K562 (cell line): ENCODE data around the gene ICAM2.

Source experiments
- EZH2 ChIP-seq: IDR thresholded peaks from 2 replicates; pipeline ENCODE4 v1.6.1; 2012; ENCODE audit warnings: low read depth, mild to moderate bottlenecking, inconsistent platforms, low read length, borderline replicate concordance
- FOXJ3 ChIP-seq: sonication (generic); formaldehyde crosslinking; IDR thresholded peaks from 2 replicates; pipeline ENCODE4 v1.4.0; 2020; ENCODE audit warnings: mild to moderate bottlenecking, missing genetic modification reagents
- HIVEP1 ChIP-seq: fragments of 250-450 bp; sonication (Bioruptor Pico); IDR thresholded peaks from 2 replicates; pipeline ENCODE4 v1.4.0; 2020; ENCODE audit warnings: mild to moderate bottlenecking
- MAFK ChIP-seq: IDR thresholded peaks from 2 replicates; pipeline ENCODE4 v1.6.1; 2011; ENCODE audit warnings: low read length, improper control_type of control experiment
- NR3C1 ChIP-seq: sonication (generic); formaldehyde crosslinking; IDR thresholded peaks from 2 replicates; pipeline ENCODE4 v1.8.1; 2022; ENCODE audit warnings: missing genetic modification reagents
- POLR2A ChIP-seq: fragments of 450-650 bp; conservative IDR thresholded peaks from 2 replicates; pipeline ENCODE4 v1.6.1; 2016
- TEAD4 ChIP-seq, 2 experiments: sonication (generic) in 1 of 2; formaldehyde crosslinking in 1 of 2; IDR thresholded peaks; 2 replicates each; pipeline versions ENCODE4 v1.6.1 to v1.8.0; 2012 to 2022; ENCODE audit warnings: borderline replicate concordance in 1 of 2, inconsistent platforms in 1 of 2, low read length in 1 of 2, mild to moderate bottlenecking in 1 of 2, missing genetic modification reagents in 1 of 2
- YBX1 ChIP-seq: fragments of 450-650 bp; IDR thresholded peaks from 2 replicates; pipeline ENCODE4 v1.7.1; 2016; ENCODE audit warnings: mild to moderate bottlenecking
- ZFX ChIP-seq: sonication (generic); formaldehyde crosslinking; IDR thresholded peaks from 2 replicates; pipeline ENCODE4 v1.8.0; 2022; ENCODE audit warnings: mild to moderate bottlenecking, missing genetic modification reagents, moderate library complexity
- TF ChIP-seq, protein P1 (sequence below): fragments of 450-650 bp; IDR thresholded peaks from 2 replicates; pipeline ENCODE4 v1.6.1; 2016; ENCODE audit warnings: antibody characterized with exemption
- TF ChIP-seq, protein P2 (sequence below): sonication (generic); formaldehyde crosslinking; IDR thresholded peaks from 2 replicates; pipeline ENCODE4 v1.8.1; 2023; ENCODE audit warnings: mild to moderate bottlenecking, missing genetic modification reagents
- TF ChIP-seq, protein P3 (sequence below): sonication (generic); formaldehyde crosslinking; IDR thresholded peaks from 2 replicates; pipeline ENCODE4 v1.8.1; 2023; ENCODE audit warnings: mild to moderate bottlenecking, missing genetic modification reagents

DNA sequence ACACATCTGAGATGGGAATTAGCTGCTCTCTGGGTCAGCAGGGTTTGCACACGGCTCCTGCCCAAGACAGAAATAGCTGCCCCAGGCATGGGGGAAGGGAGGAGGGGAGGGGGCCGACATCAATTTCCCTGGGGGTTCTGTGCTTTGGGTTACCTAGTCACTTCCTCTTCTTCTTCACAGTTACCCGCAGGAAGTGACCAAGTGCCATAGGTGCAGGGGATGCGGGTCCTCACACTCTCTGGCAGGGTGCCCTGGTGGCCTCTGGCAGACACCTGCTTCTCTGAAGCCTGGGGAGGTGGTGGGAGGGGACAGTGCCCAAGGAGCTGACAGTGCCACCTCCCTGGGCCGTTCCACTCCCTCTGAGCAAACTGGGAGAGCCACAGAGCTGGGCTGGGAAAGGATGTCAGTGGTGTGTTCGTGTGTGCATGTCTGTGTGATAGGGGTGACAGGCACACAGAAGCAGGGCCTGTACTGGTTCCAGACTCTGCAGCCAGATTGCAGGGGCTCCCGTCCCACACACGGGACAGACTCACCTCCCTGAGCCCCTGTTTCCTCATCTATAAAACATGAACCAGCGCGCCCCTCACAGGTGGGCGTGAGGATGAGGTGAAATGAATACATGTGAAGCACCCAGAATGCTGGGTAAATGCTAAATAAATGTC, 65.9 kb downstream of the ICAM2 start:
- TF ChIP-seq YBX1 (no peak), ZFX (CRISPR knock-in tag) (no peak), NR3C1 (CRISPR knock-in tag) (no peak), EZH2 (no peak), TEAD4 (IDR thresholded peaks at IDR 0.05; ENCODE audit: low read length) (no peak), TEAD4 (CRISPR knock-in tag; IDR thresholded peaks at IDR 0.05; ENCODE audit: borderline replicate concordance) (no peak), POLR2A (no peak), HIVEP1 (CRISPR knock-in tag) (no peak), FOXJ3 (CRISPR knock-in tag) (no peak), MAFK (no peak)
- TF ChIP-seq, protein P1, sequence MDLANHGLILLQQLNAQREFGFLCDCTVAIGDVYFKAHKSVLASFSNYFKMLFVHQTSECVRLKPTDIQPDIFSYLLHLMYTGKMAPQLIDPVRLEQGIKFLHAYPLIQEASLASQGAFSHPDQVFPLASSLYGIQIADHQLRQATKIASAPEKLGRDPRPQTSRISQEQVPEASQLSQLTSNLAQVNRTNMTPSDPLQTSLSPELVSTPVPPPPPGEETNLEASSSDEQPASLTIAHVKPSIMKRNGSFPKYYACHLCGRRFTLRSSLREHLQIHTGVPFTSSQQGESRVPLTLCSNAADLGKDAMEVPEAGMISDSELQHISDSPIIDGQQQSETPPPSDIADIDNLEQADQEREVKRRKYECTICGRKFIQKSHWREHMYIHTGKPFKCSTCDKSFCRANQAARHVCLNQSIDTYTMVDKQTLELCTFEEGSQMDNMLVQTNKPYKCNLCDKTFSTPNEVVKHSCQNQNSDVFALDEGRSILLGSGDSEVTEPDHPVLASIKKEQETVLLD = no peak
- TF ChIP-seq, protein P2, sequence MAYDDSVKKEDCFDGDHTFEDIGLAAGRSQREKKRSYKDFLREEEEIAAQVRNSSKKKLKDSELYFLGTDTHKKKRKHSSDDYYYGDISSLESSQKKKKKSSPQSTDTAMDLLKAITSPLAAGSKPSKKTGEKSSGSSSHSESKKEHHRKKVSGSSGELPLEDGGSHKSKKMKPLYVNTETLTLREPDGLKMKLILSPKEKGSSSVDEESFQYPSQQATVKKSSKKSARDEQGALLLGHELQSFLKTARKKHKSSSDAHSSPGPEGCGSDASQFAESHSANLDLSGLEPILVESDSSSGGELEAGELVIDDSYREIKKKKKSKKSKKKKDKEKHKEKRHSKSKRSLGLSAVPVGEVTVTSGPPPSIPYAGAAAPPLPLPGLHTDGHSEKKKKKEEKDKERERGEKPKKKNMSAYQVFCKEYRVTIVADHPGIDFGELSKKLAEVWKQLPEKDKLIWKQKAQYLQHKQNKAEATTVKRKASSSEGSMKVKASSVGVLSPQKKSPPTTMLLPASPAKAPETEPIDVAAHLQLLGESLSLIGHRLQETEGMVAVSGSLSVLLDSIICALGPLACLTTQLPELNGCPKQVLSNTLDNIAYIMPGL = no peak
- TF ChIP-seq, protein P3, sequence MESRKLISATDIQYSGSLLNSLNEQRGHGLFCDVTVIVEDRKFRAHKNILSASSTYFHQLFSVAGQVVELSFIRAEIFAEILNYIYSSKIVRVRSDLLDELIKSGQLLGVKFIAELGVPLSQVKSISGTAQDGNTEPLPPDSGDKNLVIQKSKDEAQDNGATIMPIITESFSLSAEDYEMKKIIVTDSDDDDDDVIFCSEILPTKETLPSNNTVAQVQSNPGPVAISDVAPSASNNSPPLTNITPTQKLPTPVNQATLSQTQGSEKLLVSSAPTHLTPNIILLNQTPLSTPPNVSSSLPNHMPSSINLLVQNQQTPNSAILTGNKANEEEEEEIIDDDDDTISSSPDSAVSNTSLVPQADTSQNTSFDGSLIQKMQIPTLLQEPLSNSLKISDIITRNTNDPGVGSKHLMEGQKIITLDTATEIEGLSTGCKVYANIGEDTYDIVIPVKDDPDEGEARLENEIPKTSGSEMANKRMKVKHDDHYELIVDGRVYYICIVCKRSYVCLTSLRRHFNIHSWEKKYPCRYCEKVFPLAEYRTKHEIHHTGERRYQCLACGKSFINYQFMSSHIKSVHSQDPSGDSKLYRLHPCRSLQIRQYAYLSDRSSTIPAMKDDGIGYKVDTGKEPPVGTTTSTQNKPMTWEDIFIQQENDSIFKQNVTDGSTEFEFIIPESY (CRISPR knock-in tag) = no peak
